BJ (cell line): ENCODE data around the gene BDH2. TPM values are rescaled to one million over a fixed set of nuclear protein-coding genes. Genes with fewer than 3 reads are reported as not detected.

Experiments
- CTCF ChIA-PET: fragments of 350-600 bp; formaldehyde crosslinking; extraction: SDS; loops from one replicate; lab custom pipeline; 2021; ENCODE audit warnings: antibody characterized with exemption, inconsistent platforms; lab: Yijun Ruan, JAX
- POLR2A ChIA-PET: fragments of 300-600 bp; sonication (Branson Sonifier 250); formaldehyde crosslinking; extraction: SDS; loops from one replicate; lab custom pipeline; 2021; ENCODE audit warnings: antibody characterized with exemption; lab: Charles Lee
- DNase-seq: peaks from one replicate; pipeline ENCODE4 v3.0.0-alpha.2; 2011; ENCODE audit warnings: low read depth
- H3K27me3 ChIP-seq: 2 replicates; pipeline ENCODE4 v1.6.0; 2011; ENCODE audit warnings: low read length; ENCODE audit not compliant: control insufficient read depth, insufficient read depth
- H3K36me3 ChIP-seq: 2 replicates; pipeline ENCODE4 v1.5.1; 2011; ENCODE audit warnings: low read length; ENCODE audit not compliant: control insufficient read depth, insufficient read depth
- H3K4me3 ChIP-seq: 2 replicates; pipeline ENCODE4 v1.5.1; 2011; ENCODE audit warnings: low read depth, mild to moderate bottlenecking, control low read depth, low read length
- CTCF ChIP-seq: IDR thresholded peaks from 2 replicates; pipeline ENCODE4 v1.5.1; 2011; ENCODE audit warnings: low read depth, mild to moderate bottlenecking, control low read depth, inconsistent platforms, low read length, moderate library complexity; ENCODE audit not compliant: insufficient read depth
- polyA plus RNA-seq: library from polyadenylated mRNA; depleted of rRNA; stranded (reverse); fragments of >200 nt; gene quantifications from 2 replicates; pipeline ENCODE4 v1.2.3, GENCODE V29; 2011

Gene BDH2
- polyA plus RNA-seq, 1 experiment: 41.6 TPM

DNA sequence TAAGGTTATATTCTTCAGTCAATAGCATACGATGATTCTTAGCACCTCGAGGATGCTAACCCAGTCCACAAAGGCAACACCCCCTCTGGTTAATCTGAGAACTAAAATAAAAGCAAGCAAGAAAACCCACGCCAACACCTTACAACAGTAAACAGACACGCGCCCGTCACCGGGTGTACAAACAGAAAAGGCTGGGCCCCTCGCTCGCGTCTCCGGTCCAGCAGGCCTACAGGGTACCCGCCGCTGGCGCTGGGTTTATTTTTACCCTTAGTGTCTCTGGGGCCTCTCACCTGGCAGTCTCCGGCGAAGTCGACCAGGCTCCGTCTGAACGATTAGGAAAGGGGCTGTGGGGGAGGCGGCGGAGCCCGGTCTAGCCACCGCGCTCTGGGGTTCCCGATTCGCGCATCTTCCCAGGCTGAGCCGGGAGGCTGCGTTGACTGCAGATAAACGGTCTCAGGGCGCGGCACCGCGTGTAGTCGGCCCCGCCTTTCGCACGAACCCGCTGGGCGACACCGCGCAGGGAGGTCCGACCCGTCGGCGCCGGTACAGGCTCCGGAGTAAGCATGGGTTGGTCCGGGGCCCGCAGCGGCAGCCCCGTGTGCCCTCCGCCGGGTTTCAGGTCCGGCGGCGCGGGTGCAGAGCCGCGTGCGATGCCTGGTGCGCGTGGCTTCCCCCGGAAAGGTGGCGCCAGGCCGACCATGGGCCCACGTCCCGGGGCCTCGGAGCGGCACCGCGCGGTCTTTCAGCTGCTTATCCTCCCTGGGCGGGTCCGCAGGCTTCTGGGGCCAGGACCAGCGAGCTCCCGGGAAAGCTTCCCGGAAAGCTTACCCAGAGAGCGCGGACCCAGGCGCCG is 23.5 kb downstream of the BDH2 start:
- Histone ChIP-seq H3K4me3 (peak overlapping the region; percentile 68), H3K27me3 (no peaks in the 10 kb centered on the region), H3K36me3 (peaks cover 1% of the 10 kb centered on the region; the same call in 1 of the 2 replicates)
- ChIA-PET CTCF (interaction anchor here (1.2 to 2.1 kb wide), 3 partner anchors 14 to 455 kb away, joined by 3 to 7 read pairs (median 4); partner anchors contain the start of gene BDH2), POLR2A (no interaction called here)
- no peak for DNase-seq
- TF ChIP-seq CTCF: no peak

DNA sequence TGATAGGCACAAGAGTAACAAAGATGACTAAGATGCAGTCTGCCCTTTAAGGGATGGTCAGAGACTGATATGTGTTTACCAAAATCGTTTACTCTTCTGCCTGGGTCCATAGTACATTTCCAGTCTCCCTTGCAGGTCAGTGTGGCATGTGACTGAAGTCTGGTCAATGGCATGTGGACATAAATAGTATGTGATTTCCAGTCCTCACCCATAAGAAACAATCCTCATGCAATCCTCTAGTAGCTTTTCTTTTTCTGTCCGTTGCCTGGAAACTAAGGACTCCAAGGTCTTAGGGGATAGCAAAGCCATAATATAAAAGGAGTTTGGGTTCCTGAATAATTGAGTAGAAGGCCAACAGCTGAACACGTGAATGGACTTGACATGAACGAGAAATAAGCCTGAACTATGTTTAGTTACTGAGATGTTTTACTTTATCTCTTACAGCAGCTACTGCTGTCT is 24.2 kb downstream of the BDH2 start:
- Histone ChIP-seq H3K27me3 (no peaks in the 10 kb centered on the region), H3K4me3 (peak overlapping the region; percentile 68), H3K36me3 (no peaks in the 10 kb centered on the region)
- TF ChIP-seq CTCF: no peak
- ChIA-PET POLR2A (no interaction called here), CTCF (interaction anchor here (1.2 to 1.8 kb wide), 3 partner anchors 15 to 455 kb away, joined by 3 to 5 read pairs (median 4); no protein-coding TSS in a partner anchor)
- DNase-seq: no peak

DNA sequence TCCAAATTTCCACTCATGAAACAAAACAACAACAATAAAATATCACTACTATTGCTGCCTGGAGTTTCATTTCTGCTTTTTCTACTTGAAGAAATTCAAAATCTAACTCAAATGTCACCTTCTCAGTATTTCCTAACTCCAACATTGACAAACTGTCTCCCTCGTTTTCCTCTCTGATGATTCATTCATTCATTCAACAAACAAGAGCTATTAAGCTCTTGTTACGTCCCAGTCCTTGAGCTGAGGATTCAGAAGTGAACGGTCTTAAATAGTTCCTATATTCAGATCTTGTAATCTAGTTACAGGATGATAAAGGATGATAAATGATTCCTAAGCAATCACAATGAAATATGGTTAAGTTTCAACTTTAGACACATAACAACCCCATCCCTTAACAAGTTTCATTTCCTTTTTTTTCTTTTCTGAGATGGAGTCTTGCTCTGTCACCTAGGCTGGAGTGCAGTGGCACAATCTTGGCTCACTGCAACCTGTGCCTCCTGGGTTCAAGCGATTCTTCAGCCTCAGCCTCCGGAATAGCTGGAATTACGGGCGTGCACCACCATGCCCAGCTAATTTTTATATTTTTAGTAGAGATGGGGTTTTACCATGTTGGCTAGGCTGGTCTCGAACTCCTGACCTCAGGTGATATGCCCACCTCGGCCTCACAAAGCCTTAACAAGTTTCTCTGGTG is 24.7 kb downstream of the BDH2 start:
- no peaks in the 10 kb centered on the region for H3K36me3 ChIP-seq
- H3K27me3 ChIP-seq: no peaks in the 10 kb centered on the region
- no peak for TF ChIP-seq CTCF
- ChIA-PET POLR2A (no interaction called here), CTCF (interaction anchor here (1.2 to 1.8 kb wide), 3 partner anchors 16 to 454 kb away, joined by 3 to 5 read pairs (median 4); no protein-coding TSS in a partner anchor)
- H3K4me3 ChIP-seq: no peak overlapping the region
- no peak for DNase-seq

- CTCF ChIA-PET: no interaction called here
- H3K4me3 ChIP-seq: no peak overlapping the region
- no peak for TF ChIP-seq CTCF
- no peaks in the 10 kb centered on the region for H3K36me3 ChIP-seq
- H3K27me3 ChIP-seq: no peaks in the 10 kb centered on the region
- POLR2A ChIA-PET: no interaction called here
- DNase-seq: no peak
Measured at GRCh38 chr4:103073792-103074438, 25.7 kb downstream of the BDH2 start.
